Karpas-422 (cell line): ENCODE results near the gene WHRN. TPM values are rescaled to one million over a fixed set of nuclear protein-coding genes. Genes with fewer than 3 reads are reported as not detected.

ENCODE experiments used
- DNase-seq: peaks from one replicate; pipeline ENCODE4 v3.0.0-alpha.2; 2015
- H2AFZ ChIP-seq: fragments of 200-600 bp; sonication (generic); 2 replicates; pipeline ENCODE4 v1.6.1; 2014; ENCODE audit warnings: antibody characterized with exemption, low read length, mixed read lengths
- H3K27ac ChIP-seq: fragments of 200-600 bp; sonication (generic); 2 replicates; pipeline ENCODE4 v1.5.1; 2014; ENCODE audit warnings: mild to moderate bottlenecking, low read length, moderate library complexity
- H3K27me3 ChIP-seq: fragments of 200-600 bp; sonication (generic); 2 replicates; pipeline ENCODE4 v1.6.1; 2014; ENCODE audit warnings: low read length, mixed read lengths
- H3K36me3 ChIP-seq: fragments of 200-600 bp; sonication (generic); 2 replicates; pipeline ENCODE4 v1.6.1; 2014; ENCODE audit warnings: low read length, mixed read lengths; ENCODE audit not compliant: insufficient read depth
- H3K4me1 ChIP-seq: fragments of 200-600 bp; sonication (generic); 2 replicates; pipeline ENCODE4 v1.6.1; 2014; ENCODE audit warnings: mild to moderate bottlenecking, low read length, mixed read lengths
- H3K4me2 ChIP-seq: fragments of 200-600 bp; sonication (generic); 2 replicates; pipeline ENCODE4 v1.6.1; 2014; ENCODE audit warnings: low read length, low read depth, mild to moderate bottlenecking; ENCODE audit not compliant: poor library complexity, severe bottlenecking
- H3K4me3 ChIP-seq: fragments of 200-600 bp; sonication (generic); 2 replicates; pipeline ENCODE4 v1.5.1; 2014; ENCODE audit warnings: mild to moderate bottlenecking, antibody characterized with exemption, low read length, mixed read lengths
- H3K79me2 ChIP-seq: fragments of 200-600 bp; sonication (generic); 2 replicates; pipeline ENCODE4 v1.6.1; 2014; ENCODE audit warnings: mild to moderate bottlenecking, low read length, mixed read lengths
- H3K9ac ChIP-seq: fragments of 200-600 bp; sonication (generic); 2 replicates; pipeline ENCODE4 v1.6.0; 2014; ENCODE audit warnings: low read length
- H3K9me2 ChIP-seq: fragments of 200-600 bp; sonication (generic), shearing (Covaris generic); replicated peaks from 2 replicates; pipeline ENCODE4 v1.6.0; 2014; ENCODE audit warnings: mild to moderate bottlenecking, low read length, moderate library complexity; ENCODE audit not compliant: insufficient read depth
- H3K9me3 ChIP-seq: fragments of 300-700, 200-600 bp; sonication (generic); 2 replicates; pipeline ENCODE4 v1.6.1; 2014; ENCODE audit warnings: low read length, mixed read lengths
- H4K20me1 ChIP-seq: fragments of 200-600 bp; sonication (generic); 2 replicates; pipeline ENCODE4 v1.6.1; 2014; ENCODE audit warnings: mild to moderate bottlenecking, antibody characterized with exemption, low read length, low read depth; ENCODE audit not compliant: insufficient read depth
- total RNA-seq: library from RNA; depleted of rRNA; stranded (reverse); fragments of >200 nt; shearing (Covaris generic); gene quantifications from 2 replicates; pipeline ENCODE4 v1.2.3, GENCODE V29; 2014; ENCODE audit warnings: low replicate concordance

WHRN gene
- total RNA-seq, 1 experiment from 2014 or later, result 0.30 TPM

GRCh38 chr9:114372921-114373448 lies 132.3 kb downstream of the WHRN start:
- Histone ChIP-seq H3K79me2 (peaks cover 44% of the 10 kb centered on the region), H3K9me3 (no peaks in the 10 kb centered on the region), H3K27ac (peak overlapping the region; percentile 97), H3K4me2 (peak overlapping the region; percentile 81), H2AFZ (no peak overlapping the region), H3K9ac (peak overlapping the region; percentile 81), H3K9me2 (no peaks in the 10 kb centered on the region), H4K20me1 (no peaks in the 10 kb centered on the region), H3K27me3 (no peaks in the 10 kb centered on the region), H3K36me3 (peaks cover 42% of the 10 kb centered on the region; the same call in 1 of the 2 replicates), H3K4me1 (peaks cover 69% of the 10 kb centered on the region), H3K4me3 (peak overlapping the region; percentile 60)
- peak; percentile 97 for DNase-seq

- no peak overlapping the region for H2AFZ ChIP-seq
- H3K9me2 ChIP-seq, result no peaks in the 10 kb centered on the region
- peak overlapping the region; percentile 60 for H3K4me3 ChIP-seq
- no peak for DNase-seq
- peaks cover 77% of the 10 kb centered on the region for H3K4me1 ChIP-seq
- no peaks in the 10 kb centered on the region for H3K9me3 ChIP-seq
- H4K20me1 ChIP-seq, result no peaks in the 10 kb centered on the region
- peak overlapping the region; percentile 97 for H3K27ac ChIP-seq
- H3K9ac ChIP-seq, result peak overlapping the region; percentile 81
- H3K4me2 ChIP-seq, result peak overlapping the region; percentile 81
- peaks cover 38% of the 10 kb centered on the region for H3K79me2 ChIP-seq
- no peaks in the 10 kb centered on the region for H3K27me3 ChIP-seq
- H3K36me3 ChIP-seq, result peaks cover 42% of the 10 kb centered on the region; the same call in 1 of the 2 replicates
Measured at GRCh38 chr9:114371973-114372917, 133.0 kb downstream of the WHRN start.

GRCh38 chr9:114371343-114371944 lies 133.8 kb downstream of the WHRN start:
- Histone ChIP-seq H3K27ac (peak overlapping the region; percentile 97), H3K79me2 (peaks cover 38% of the 10 kb centered on the region), H3K9me2 (no peaks in the 10 kb centered on the region), H3K27me3 (no peaks in the 10 kb centered on the region), H4K20me1 (no peaks in the 10 kb centered on the region), H3K4me2 (peak overlapping the region; percentile 3), H3K9ac (peak overlapping the region; percentile 81), H3K9me3 (no peaks in the 10 kb centered on the region), H3K36me3 (peaks cover 38% of the 10 kb centered on the region; the same call in 1 of the 2 replicates), H3K4me3 (no peak overlapping the region), H3K4me1 (peaks cover 85% of the 10 kb centered on the region), H2AFZ (no peak overlapping the region)
- DNase-seq, result no peak

GRCh38 chr9:114370968-114371320 lies 134.3 kb downstream of the WHRN start:
- H3K79me2 ChIP-seq, result peaks cover 38% of the 10 kb centered on the region
- no peaks in the 10 kb centered on the region for H3K9me3 ChIP-seq
- no peaks in the 10 kb centered on the region for H3K27me3 ChIP-seq
- H3K9me2 ChIP-seq, result no peaks in the 10 kb centered on the region
- H2AFZ ChIP-seq, result no peak overlapping the region
- no peaks in the 10 kb centered on the region for H4K20me1 ChIP-seq
- H3K4me2 ChIP-seq, result peak overlapping the region; percentile 3
- peaks cover 90% of the 10 kb centered on the region for H3K4me1 ChIP-seq
- no peak overlapping the region for H3K4me3 ChIP-seq
- H3K9ac ChIP-seq, result peak overlapping the region; percentile 81
- peak overlapping the region; percentile 97 for H3K27ac ChIP-seq
- peaks cover 38% of the 10 kb centered on the region; the same call in 1 of the 2 replicates for H3K36me3 ChIP-seq
- DNase-seq, result no peak

GRCh38 chr9:114370251-114370967 lies 134.9 kb downstream of the WHRN start:
- peak overlapping the region; percentile 3 for H3K4me2 ChIP-seq
- peaks cover 95% of the 10 kb centered on the region for H3K4me1 ChIP-seq
- no peak overlapping the region for H3K4me3 ChIP-seq
- no peak overlapping the region for H2AFZ ChIP-seq
- no peak for DNase-seq
- H3K36me3 ChIP-seq, result peaks cover 38% of the 10 kb centered on the region; the same call in 1 of the 2 replicates
- no peaks in the 10 kb centered on the region for H3K9me3 ChIP-seq
- H3K9me2 ChIP-seq, result no peaks in the 10 kb centered on the region
- H3K27ac ChIP-seq, result peak overlapping the region; percentile 97
- H3K79me2 ChIP-seq, result peaks cover 38% of the 10 kb centered on the region
- no peaks in the 10 kb centered on the region for H3K27me3 ChIP-seq
- no peaks in the 10 kb centered on the region for H4K20me1 ChIP-seq
- H3K9ac ChIP-seq, result peak overlapping the region; percentile 81

- H3K36me3 ChIP-seq, result peaks cover 46% of the 10 kb centered on the region
- H3K79me2 ChIP-seq, result peaks cover 41% of the 10 kb centered on the region
- no peak overlapping the region for H2AFZ ChIP-seq
- DNase-seq, result no peak
- no peak overlapping the region for H3K4me2 ChIP-seq
- H3K9me2 ChIP-seq, result no peaks in the 10 kb centered on the region
- no peak overlapping the region for H3K4me3 ChIP-seq
- H3K27me3 ChIP-seq, result no peaks in the 10 kb centered on the region
- H3K27ac ChIP-seq, result peak overlapping the region; percentile 97
- H3K9me3 ChIP-seq, result no peaks in the 10 kb centered on the region
- peaks cover 99% of the 10 kb centered on the region for H3K4me1 ChIP-seq
- H3K9ac ChIP-seq, result no peak overlapping the region
- no peaks in the 10 kb centered on the region for H4K20me1 ChIP-seq
Measured at GRCh38 chr9:114369216-114370130, 135.8 kb downstream of the WHRN start.

GRCh38 chr9:114367772-114368569 lies 137.3 kb downstream of the WHRN start:
- H3K9me2 ChIP-seq, result no peaks in the 10 kb centered on the region
- DNase-seq, result peak; percentile 83
- H3K79me2 ChIP-seq, result peaks cover 41% of the 10 kb centered on the region
- H2AFZ ChIP-seq, result no peak overlapping the region
- H4K20me1 ChIP-seq, result no peaks in the 10 kb centered on the region
- H3K9ac ChIP-seq, result peak overlapping the region; percentile 66
- peaks cover 95% of the 10 kb centered on the region for H3K4me1 ChIP-seq
- no peaks in the 10 kb centered on the region for H3K9me3 ChIP-seq
- peak overlapping the region; percentile 35 for H3K4me3 ChIP-seq
- H3K36me3 ChIP-seq, result peaks cover 55% of the 10 kb centered on the region
- H3K27ac ChIP-seq, result peak overlapping the region; percentile 95
- H3K27me3 ChIP-seq, result no peaks in the 10 kb centered on the region
- H3K4me2 ChIP-seq, result peak overlapping the region; percentile 59
